OCI-LY3 (cell line): ENCODE measurements around the gene SSC5D.

Experiments
- CTCF ChIP-seq: fragments of 200-600, 300-600 bp; sonication (generic); IDR thresholded peaks from 2 replicates; pipeline ENCODE4 v1.5.1; 2014; ENCODE audit warnings: antibody characterized with exemption, low read length, low read depth
- EZH2phosphoT487 ChIP-seq: fragments of 200-600 bp; shearing (Covaris generic); IDR thresholded peaks from 2 replicates; pipeline ENCODE4 v1.6.1; 2018; ENCODE audit warnings: antibody characterized with exemption, mixed run types, low read depth

GRCh38 chr19:55488986-55489710, 912 bp downstream of the SSC5D start:
- TF ChIP-seq EZH2phosphoT487 (no peak), CTCF (no peak)
